Measurements from ENCODE around the gene POTEH. TPM values are rescaled to one million over a fixed set of nuclear protein-coding genes. Genes with fewer than 3 reads are reported as not detected.
"Not testable (repeated sequence)": the region's sequence is repeated elsewhere in the genome, so short reads cannot be mapped to it uniquely, and the experiment has no call there.

POTEH gene
- total and polyA plus RNA-seq, 2 experiments from 2014 or later: not detected

DNA sequence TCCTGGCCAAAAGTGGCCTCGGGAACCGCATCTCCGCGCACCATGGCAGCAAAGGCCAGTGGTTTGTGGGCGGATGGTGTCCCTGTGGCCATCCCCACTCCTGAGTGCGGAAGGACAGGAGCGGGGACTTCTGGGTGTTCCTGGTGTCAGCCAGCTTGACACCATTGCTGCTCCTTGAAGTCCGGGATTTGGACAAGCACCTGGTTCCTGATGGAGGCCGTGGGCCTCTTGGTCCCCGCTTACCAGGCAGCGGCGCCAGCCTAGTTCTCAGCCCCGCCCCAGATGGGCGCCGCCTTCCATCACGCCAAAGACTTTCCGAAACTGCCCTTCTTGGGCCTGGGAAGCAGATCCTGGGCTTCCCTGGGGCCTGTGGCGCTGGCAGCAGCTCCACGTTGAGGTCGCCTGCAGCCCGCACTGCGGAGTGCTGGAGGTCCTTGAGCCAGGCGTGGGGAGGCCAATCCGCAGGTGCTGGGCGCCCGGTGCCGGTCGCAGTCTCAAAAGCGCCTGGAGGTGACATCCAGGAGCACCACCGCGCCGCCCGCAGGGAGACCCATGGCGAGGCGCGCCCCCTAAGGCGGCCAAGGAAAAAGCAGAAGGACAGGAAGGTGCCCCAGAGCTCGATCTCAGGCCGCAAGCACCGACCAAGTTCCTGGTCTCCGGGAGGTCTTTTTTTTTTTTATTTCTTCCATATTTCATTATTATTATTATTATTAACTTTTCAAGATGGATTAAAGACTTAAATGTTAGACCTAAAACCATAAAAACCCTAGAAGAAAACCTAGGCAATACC, 59.5 kb downstream of the POTEH start:
- H3K4me1 Mint-ChIP-seq; H3K4me2 ChIP-seq; H3K27ac ChIP-seq (ENCODE audit: low read depth); H3K4me3 ChIP-seq; H4K20me1 ChIP-seq (replicated peaks; ENCODE audit: insufficient read depth); H3K79me2 ChIP-seq (replicated peaks; ENCODE audit: insufficient read depth); H3K4me3 Mint-ChIP-seq; ATAC-seq; H3K9me2 ChIP-seq (ENCODE audit: insufficient read depth); H3F3A ChIP-seq (replicated peaks; ENCODE audit: low read depth); H3K27me3 ChIP-seq (ENCODE audit: insufficient read depth); H3K27me3 Mint-ChIP-seq (ENCODE audit: insufficient read depth, low read depth, poor library complexity); DNase-seq (ENCODE audit: low spot score); H3K27ac Mint-ChIP-seq; H3K36me3 ChIP-seq (ENCODE audit: insufficient read depth); H2AFZ ChIP-seq; H3K36me3 Mint-ChIP-seq (ENCODE audit: low read depth); H3K4me1 ChIP-seq (ENCODE audit: insufficient read depth): not testable (repeated sequence)
- H3K9me3 Mint-ChIP-seq: peaks cover 18% of the 10 kb centered on the region

DNA sequence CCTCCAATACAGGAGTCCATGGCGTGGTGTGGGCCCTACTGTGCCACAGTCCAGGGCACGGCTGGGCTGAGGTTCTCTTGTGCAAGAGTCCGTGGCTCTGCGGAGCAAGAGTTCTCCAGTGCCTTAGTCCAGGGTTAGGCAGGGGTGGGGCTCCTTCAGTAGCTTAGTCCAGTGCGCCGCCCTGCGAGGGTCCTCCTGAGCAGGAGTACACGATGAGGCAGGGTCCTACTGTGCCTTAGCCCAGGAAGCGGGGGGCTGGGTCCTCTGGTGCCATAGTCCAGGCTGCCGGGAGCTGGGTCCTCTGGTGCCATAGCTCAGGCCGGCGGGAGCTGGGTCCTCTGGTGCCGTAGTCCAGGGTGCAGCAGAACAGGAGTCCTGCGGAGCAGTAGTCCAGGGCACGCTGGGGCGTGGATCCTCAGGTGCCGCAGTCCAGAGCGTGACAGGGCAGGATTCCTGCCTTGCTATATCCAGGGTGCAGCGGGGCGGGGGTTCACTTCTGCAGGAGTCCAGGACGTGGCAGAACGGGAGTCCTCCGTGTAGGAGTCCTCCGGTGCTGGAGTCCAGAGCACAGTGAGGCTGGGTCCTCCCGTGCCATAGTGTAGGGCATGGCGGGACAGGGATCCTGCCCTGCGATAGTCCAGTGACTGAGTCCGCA, 69.7 kb downstream of the POTEH start:
- not testable (repeated sequence) for H3K27ac Mint-ChIP-seq; H3K27me3 ChIP-seq (ENCODE audit: insufficient read depth); H3K4me1 Mint-ChIP-seq; H4K20me1 ChIP-seq (replicated peaks; ENCODE audit: insufficient read depth); H3K4me1 ChIP-seq (ENCODE audit: insufficient read depth); H3K4me3 Mint-ChIP-seq; DNase-seq (ENCODE audit: low spot score); H3K4me3 ChIP-seq; H3K36me3 ChIP-seq (ENCODE audit: insufficient read depth); H3K27me3 Mint-ChIP-seq (ENCODE audit: insufficient read depth, low read depth, poor library complexity); H3K27ac ChIP-seq (ENCODE audit: low read depth); H3K9me3 Mint-ChIP-seq; H2AFZ ChIP-seq; H3F3A ChIP-seq (replicated peaks; ENCODE audit: low read depth); H3K4me2 ChIP-seq; H3K79me2 ChIP-seq (replicated peaks; ENCODE audit: insufficient read depth); H3K9me2 ChIP-seq (ENCODE audit: insufficient read depth); ATAC-seq; H3K36me3 Mint-ChIP-seq (ENCODE audit: low read depth)

GRCh38 chr22:15760388-15761150, 70.7 kb downstream of the POTEH start:
- H2AFZ ChIP-seq; H3K27ac Mint-ChIP-seq; H3F3A ChIP-seq (replicated peaks; ENCODE audit: low read depth); H3K4me1 ChIP-seq (ENCODE audit: insufficient read depth); H3K79me2 ChIP-seq (replicated peaks; ENCODE audit: insufficient read depth); H3K27me3 ChIP-seq (ENCODE audit: insufficient read depth); H3K4me1 Mint-ChIP-seq; H3K27me3 Mint-ChIP-seq (ENCODE audit: insufficient read depth, low read depth, poor library complexity); H3K27ac ChIP-seq (ENCODE audit: low read depth); H3K4me3 Mint-ChIP-seq; H3K9me2 ChIP-seq (ENCODE audit: insufficient read depth); H3K4me2 ChIP-seq; H3K36me3 Mint-ChIP-seq (ENCODE audit: low read depth); H4K20me1 ChIP-seq (replicated peaks; ENCODE audit: insufficient read depth); ATAC-seq; DNase-seq (ENCODE audit: low spot score); H3K4me3 ChIP-seq; H3K9me3 Mint-ChIP-seq; H3K36me3 ChIP-seq (ENCODE audit: insufficient read depth): not testable (repeated sequence)

GRCh38 chr22:15761151-15761777, 71.4 kb downstream of the POTEH start:
- H3K9me3 Mint-ChIP-seq; H3K27me3 ChIP-seq (ENCODE audit: insufficient read depth); H3K36me3 ChIP-seq (ENCODE audit: insufficient read depth); H3K9me2 ChIP-seq (ENCODE audit: insufficient read depth); H3F3A ChIP-seq (replicated peaks; ENCODE audit: low read depth); H3K27ac Mint-ChIP-seq; H3K27ac ChIP-seq (ENCODE audit: low read depth); H4K20me1 ChIP-seq (replicated peaks; ENCODE audit: insufficient read depth); H3K4me3 Mint-ChIP-seq; H3K4me2 ChIP-seq; H3K36me3 Mint-ChIP-seq (ENCODE audit: low read depth); H2AFZ ChIP-seq; H3K4me1 ChIP-seq (ENCODE audit: insufficient read depth); H3K79me2 ChIP-seq (replicated peaks; ENCODE audit: insufficient read depth); H3K27me3 Mint-ChIP-seq (ENCODE audit: insufficient read depth, low read depth, poor library complexity); ATAC-seq; H3K4me3 ChIP-seq; H3K4me1 Mint-ChIP-seq; DNase-seq (ENCODE audit: low spot score): not testable (repeated sequence)

- not testable (repeated sequence) for H3F3A ChIP-seq (replicated peaks; ENCODE audit: low read depth); DNase-seq (ENCODE audit: low spot score); H4K20me1 ChIP-seq (replicated peaks; ENCODE audit: insufficient read depth); H3K27me3 ChIP-seq (ENCODE audit: insufficient read depth); H3K9me2 ChIP-seq (ENCODE audit: insufficient read depth); H3K4me3 ChIP-seq; H2AFZ ChIP-seq; H3K4me2 ChIP-seq; H3K27me3 Mint-ChIP-seq (ENCODE audit: insufficient read depth, low read depth, poor library complexity); H3K79me2 ChIP-seq (replicated peaks; ENCODE audit: insufficient read depth); H3K4me3 Mint-ChIP-seq; H3K36me3 Mint-ChIP-seq (ENCODE audit: low read depth); H3K36me3 ChIP-seq (ENCODE audit: insufficient read depth); H3K4me1 ChIP-seq (ENCODE audit: insufficient read depth); ATAC-seq; H3K27ac ChIP-seq (ENCODE audit: low read depth); H3K27ac Mint-ChIP-seq; H3K4me1 Mint-ChIP-seq
- peaks cover 14% of the 10 kb centered on the region for H3K9me3 Mint-ChIP-seq
These were observed 73.7 kb downstream of the POTEH start for GRCh38 chr22:15763559-15763958.
